ENCODE measurements around the gene BMP8B. TPM values are rescaled to one million over a fixed set of nuclear protein-coding genes. Genes with fewer than 3 reads are reported as not detected.

Gene BMP8B
- total and polyA plus RNA-seq, 2 donors (not counting 1 experiment from before 2014, with no cell fraction given), result 1.5 to 2.3 TPM

DNA sequence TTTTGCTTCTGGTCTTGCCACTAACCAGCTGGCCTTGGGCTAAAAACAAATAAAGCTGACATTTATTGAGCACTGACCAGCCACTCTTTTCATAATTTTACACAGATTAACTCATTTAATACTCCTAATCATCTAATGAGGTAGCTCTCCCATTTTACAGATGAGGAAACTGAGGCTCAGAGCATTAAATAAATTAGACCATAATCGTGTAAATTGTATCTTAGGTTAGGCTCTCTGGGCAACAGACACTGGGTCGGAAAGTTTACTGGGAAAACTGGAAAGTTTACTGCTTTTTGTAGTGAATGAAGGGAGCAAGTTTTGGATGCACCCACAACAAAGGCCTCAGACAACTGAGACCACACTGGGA is 7.3 kb downstream of the BMP8B start:
- H3K4me1 ChIP-seq (ENCODE audit: control insufficient read depth in 2 of 2, insufficient read depth in 2 of 2, low read length in 2 of 2), result no peaks in the 10 kb centered on the region
- H3K9me3 ChIP-seq (ENCODE audit: control extremely low read depth in 1 of 3, control insufficient read depth in 2 of 3, insufficient read depth in 1 of 3, low read length in 2 of 3), result peaks cover 0 to 3% (median 0%) of the 10 kb centered on the region in 3 donors
- peaks cover 7% of the 10 kb centered on the region for H3K4me1 Mint-ChIP-seq
- no peaks in the 10 kb centered on the region for H3K9me3 Mint-ChIP-seq (ENCODE audit: insufficient read depth)
- H3K27me3 Mint-ChIP-seq, result peaks cover 3% of the 10 kb centered on the region
- H3K9ac ChIP-seq (ENCODE audit: low read length), result no peak overlapping the region
- intact Hi-C loops (cut with micrococcal nuclease), result no loop called here
- no peak overlapping the region for H3K4me3 ChIP-seq (ENCODE audit: control extremely low read depth in 1 of 5, extremely low read depth in 1 of 5, insufficient read depth in 1 of 5, low read depth in 2 of 5, low read length in 4 of 5)
- H4K20me1 ChIP-seq (ENCODE audit: control insufficient read depth, insufficient read depth, low read length, poor library complexity, severe bottlenecking), result no peaks in the 10 kb centered on the region
- H2AFZ ChIP-seq (ENCODE audit: insufficient read depth, low read depth, low read length, poor library complexity, severe bottlenecking), result no peak overlapping the region
- TF ChIP-seq, protein P1, sequence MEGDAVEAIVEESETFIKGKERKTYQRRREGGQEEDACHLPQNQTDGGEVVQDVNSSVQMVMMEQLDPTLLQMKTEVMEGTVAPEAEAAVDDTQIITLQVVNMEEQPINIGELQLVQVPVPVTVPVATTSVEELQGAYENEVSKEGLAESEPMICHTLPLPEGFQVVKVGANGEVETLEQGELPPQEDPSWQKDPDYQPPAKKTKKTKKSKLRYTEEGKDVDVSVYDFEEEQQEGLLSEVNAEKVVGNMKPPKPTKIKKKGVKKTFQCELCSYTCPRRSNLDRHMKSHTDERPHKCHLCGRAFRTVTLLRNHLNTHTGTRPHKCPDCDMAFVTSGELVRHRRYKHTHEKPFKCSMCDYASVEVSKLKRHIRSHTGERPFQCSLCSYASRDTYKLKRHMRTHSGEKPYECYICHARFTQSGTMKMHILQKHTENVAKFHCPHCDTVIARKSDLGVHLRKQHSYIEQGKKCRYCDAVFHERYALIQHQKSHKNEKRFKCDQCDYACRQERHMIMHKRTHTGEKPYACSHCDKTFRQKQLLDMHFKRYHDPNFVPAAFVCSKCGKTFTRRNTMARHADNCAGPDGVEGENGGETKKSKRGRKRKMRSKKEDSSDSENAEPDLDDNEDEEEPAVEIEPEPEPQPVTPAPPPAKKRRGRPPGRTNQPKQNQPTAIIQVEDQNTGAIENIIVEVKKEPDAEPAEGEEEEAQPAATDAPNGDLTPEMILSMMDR (IDR thresholded peaks at IDR 0.05), result no peak
- no peak for TF ChIP-seq EZH2 (IDR thresholded peaks at IDR 0.05; ENCODE audit: borderline replicate concordance, insufficient read depth, low read depth, low read length, poor library complexity, severe bottlenecking)
- no peak overlapping the region for H3K4me3 Mint-ChIP-seq
- ATAC-seq (ENCODE audit: low read depth) (no peak), DNase-seq (no peak)
- H3K27ac Mint-ChIP-seq, result no peak overlapping the region
- no peaks in the 10 kb centered on the region for H3K36me3 ChIP-seq (replicated peaks in 1 of 2; ENCODE audit: control extremely low read depth in 1 of 2, control insufficient read depth in 1 of 2, extremely low read depth in 1 of 2, insufficient read depth in 2 of 2, low read length in 1 of 2)
- no CpG with 5 or more reads among the region's 2 CpGs for WGBS (ENCODE audit: insufficient coverage)
- H3K4me2 ChIP-seq (replicated peaks; ENCODE audit: low read depth, low read length, poor library complexity, severe bottlenecking), result no peak overlapping the region
- ChIA-PET CTCF (interaction anchor here (1.0 kb wide), 1 partner anchor 14 kb away, joined by 3 read pairs; no protein-coding TSS in a partner anchor), POLR2A (no interaction called here)
- H3K79me2 ChIP-seq (ENCODE audit: control insufficient read depth, insufficient read depth, low read length), result no peaks in the 10 kb centered on the region
- no peak overlapping the region for H3K27ac ChIP-seq (ENCODE audit: low read length in 2 of 2)
- no peaks in the 10 kb centered on the region for H3K27me3 ChIP-seq (replicated peaks in 1 of 4; ENCODE audit: control extremely low read depth in 1 of 4, control insufficient read depth in 3 of 4, insufficient read depth in 4 of 4, low read length in 3 of 4)

DNA sequence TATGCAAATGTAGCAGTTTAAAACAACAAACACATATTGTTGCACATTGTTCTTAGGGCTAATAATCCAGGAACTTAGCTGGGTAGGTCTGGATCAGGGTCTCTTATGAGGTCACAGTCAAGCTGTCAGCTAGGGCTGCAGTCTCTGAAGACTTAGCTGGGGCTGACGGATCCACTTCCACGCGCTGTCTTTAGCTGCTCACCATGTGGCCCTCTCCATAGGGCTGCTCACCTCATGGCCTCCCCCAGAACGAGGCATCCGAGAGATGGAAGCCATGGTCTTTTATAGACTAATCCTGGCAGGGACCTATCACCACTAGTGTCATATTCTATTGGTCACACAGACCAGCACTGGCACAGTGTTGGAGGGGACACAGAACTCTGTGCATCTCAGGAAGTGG is 8.8 kb downstream of the BMP8B start:
- intact Hi-C loops (cut with micrococcal nuclease), result no loop called here
- Histone ChIP-seq H3K27me3 (replicated peaks in 1 of 4; ENCODE audit: control extremely low read depth in 1 of 4, control insufficient read depth in 3 of 4, insufficient read depth in 4 of 4, low read length in 3 of 4) (no peaks in the 10 kb centered on the region), H3K27ac (ENCODE audit: low read length in 2 of 2) (no peak overlapping the region), H4K20me1 (ENCODE audit: control insufficient read depth, insufficient read depth, low read length, poor library complexity, severe bottlenecking) (no peaks in the 10 kb centered on the region), H3K36me3 (replicated peaks in 1 of 2; ENCODE audit: control extremely low read depth in 1 of 2, control insufficient read depth in 1 of 2, extremely low read depth in 1 of 2, insufficient read depth in 2 of 2, low read length in 1 of 2) (no peaks in the 10 kb centered on the region), H3K4me3 (ENCODE audit: control extremely low read depth in 1 of 5, extremely low read depth in 1 of 5, insufficient read depth in 1 of 5, low read depth in 2 of 5, low read length in 4 of 5) (no peak overlapping the region), H3K9ac (ENCODE audit: low read length) (no peak overlapping the region), H3K4me1 (ENCODE audit: control insufficient read depth in 2 of 2, insufficient read depth in 2 of 2, low read length in 2 of 2) (peaks cover 0 to 5% of the 10 kb centered on the region in 2 donors), H2AFZ (ENCODE audit: insufficient read depth, low read depth, low read length, poor library complexity, severe bottlenecking) (no peak overlapping the region), H3K9me3 (ENCODE audit: control extremely low read depth in 1 of 3, control insufficient read depth in 2 of 3, insufficient read depth in 1 of 3, low read length in 2 of 3) (peaks cover 0 to 3% (median 0%) of the 10 kb centered on the region in 3 donors), H3K79me2 (ENCODE audit: control insufficient read depth, insufficient read depth, low read length) (no peaks in the 10 kb centered on the region), H3K4me2 (replicated peaks; ENCODE audit: low read depth, low read length, poor library complexity, severe bottlenecking) (no peak overlapping the region)
- no peak overlapping the region for H3K4me3 Mint-ChIP-seq
- DNase-seq, result no peak
- ChIA-PET CTCF (interaction anchor here (0.6 kb wide), 1 partner anchor 173 kb away, joined by 3 read pairs; no protein-coding TSS in a partner anchor), POLR2A (no interaction called here)
- no peaks in the 10 kb centered on the region for H3K27me3 Mint-ChIP-seq
- 97% methylated on average over 5 of the region's 5 CpGs for WGBS (ENCODE audit: insufficient coverage)
- no peak for TF ChIP-seq EZH2 (IDR thresholded peaks at IDR 0.05; ENCODE audit: borderline replicate concordance, insufficient read depth, low read depth, low read length, poor library complexity, severe bottlenecking)
- TF ChIP-seq, protein P1 (IDR thresholded peaks at IDR 0.05), result no peak
- no peak overlapping the region for H3K27ac Mint-ChIP-seq
- H3K4me1 Mint-ChIP-seq, result peaks cover 10% of the 10 kb centered on the region
- H3K9me3 Mint-ChIP-seq (ENCODE audit: insufficient read depth), result no peaks in the 10 kb centered on the region
- ATAC-seq (ENCODE audit: low read depth), result no peak

Data from B cell (primary cell).